ENCODE data around the gene MON2.
"Not testable (repeated sequence)": the region's sequence is repeated elsewhere in the genome, so short reads cannot be mapped to it uniquely, and the experiment has no call there.

Gene MON2

GRCh38 chr12:62458626-62459025, 8.0 kb upstream of the MON2 start:
- no peak for DNase-seq
- no peak for ATAC-seq (ENCODE audit: insufficient read depth, low read depth)
- H3K4me1 ChIP-seq (ENCODE audit: insufficient read depth, low read length) = no peaks in the 10 kb centered on the region
- H3K9ac ChIP-seq (ENCODE audit: low read depth, low read length) = no peak overlapping the region
- H3K4me3 ChIP-seq (ENCODE audit: low read depth in 1 of 2, low read length in 2 of 2) = no peak overlapping the region
- no peak overlapping the region for H2AFZ ChIP-seq (ENCODE audit: low read depth, low read length)
- no peaks in the 10 kb centered on the region for H3K79me2 ChIP-seq (ENCODE audit: insufficient read depth, low read length)
- no peaks in the 10 kb centered on the region for H3K9me3 ChIP-seq (ENCODE audit: insufficient read depth, low read length, severe bottlenecking)
- H3K27ac ChIP-seq (ENCODE audit: low read length) = no peak overlapping the region
- H3K27me3 ChIP-seq (ENCODE audit: insufficient read depth, low read length, poor library complexity) = no peaks in the 10 kb centered on the region
- H3K4me2 ChIP-seq (ENCODE audit: insufficient read depth, low read length) = no peak overlapping the region
- TF ChIP-seq EZH2 (IDR thresholded peaks at IDR 0.05; ENCODE audit: borderline replicate concordance, low read depth, low read length, severe bottlenecking) (no peak), CTCF (IDR thresholded peaks at IDR 0.05; ENCODE audit: borderline replicate concordance, extremely low read depth, low read length, poor library complexity, severe bottlenecking) (no peak)
- H3K36me3 ChIP-seq (ENCODE audit: insufficient read depth, low read length) = no peaks in the 10 kb centered on the region
- H4K20me1 ChIP-seq (ENCODE audit: insufficient read depth, low read length) = no peaks in the 10 kb centered on the region

GRCh38 chr12:62459976-62460375, 6.7 kb upstream of the MON2 start:
- H3K36me3 ChIP-seq (ENCODE audit: insufficient read depth, low read length) = no peaks in the 10 kb centered on the region
- no peak overlapping the region for H3K4me2 ChIP-seq (ENCODE audit: insufficient read depth, low read length)
- no peaks in the 10 kb centered on the region for H4K20me1 ChIP-seq (ENCODE audit: insufficient read depth, low read length)
- H3K79me2 ChIP-seq (ENCODE audit: insufficient read depth, low read length) = no peaks in the 10 kb centered on the region
- H3K9me3 ChIP-seq (ENCODE audit: insufficient read depth, low read length, severe bottlenecking) = no peaks in the 10 kb centered on the region
- H3K27me3 ChIP-seq (ENCODE audit: insufficient read depth, low read length, poor library complexity) = no peaks in the 10 kb centered on the region
- DNase-seq (no peak), ATAC-seq (ENCODE audit: insufficient read depth, low read depth) (no peak)
- H3K4me3 ChIP-seq (ENCODE audit: low read depth in 1 of 2, low read length in 2 of 2) = no peak overlapping the region
- no peak overlapping the region for H3K27ac ChIP-seq (ENCODE audit: low read length)
- TF ChIP-seq EZH2 (IDR thresholded peaks at IDR 0.05; ENCODE audit: borderline replicate concordance, low read depth, low read length, severe bottlenecking) = no peak
- TF ChIP-seq CTCF (IDR thresholded peaks at IDR 0.05; ENCODE audit: borderline replicate concordance, extremely low read depth, low read length, poor library complexity, severe bottlenecking) = no peak
- H3K4me1 ChIP-seq (ENCODE audit: insufficient read depth, low read length) = no peaks in the 10 kb centered on the region
- no peak overlapping the region for H2AFZ ChIP-seq (ENCODE audit: low read depth, low read length)
- H3K9ac ChIP-seq (ENCODE audit: low read depth, low read length) = no peak overlapping the region

- H3K27ac ChIP-seq (ENCODE audit: low read length); H3K36me3 ChIP-seq (ENCODE audit: insufficient read depth, low read length); H2AFZ ChIP-seq (ENCODE audit: low read depth, low read length); H3K79me2 ChIP-seq (ENCODE audit: insufficient read depth, low read length); H4K20me1 ChIP-seq (ENCODE audit: insufficient read depth, low read length); H3K4me3 ChIP-seq (ENCODE audit: low read depth in 1 of 2, low read length in 2 of 2); H3K9ac ChIP-seq (ENCODE audit: low read depth, low read length); H3K4me2 ChIP-seq (ENCODE audit: insufficient read depth, low read length); ATAC-seq (ENCODE audit: insufficient read depth, low read depth); DNase-seq; H3K27me3 ChIP-seq (ENCODE audit: insufficient read depth, low read length, poor library complexity); H3K9me3 ChIP-seq (ENCODE audit: insufficient read depth, low read length, severe bottlenecking): not testable (repeated sequence)
- peaks cover 10% of the 10 kb centered on the region for H3K4me1 ChIP-seq (ENCODE audit: insufficient read depth, low read length)
Measured at GRCh38 chr12:62461171-62461837, 5.3 kb upstream of the MON2 start.

- H3K4me1 ChIP-seq (ENCODE audit: insufficient read depth, low read length) = peaks cover 20% of the 10 kb centered on the region
Measured at GRCh38 chr12:62463252-62463651, 3.4 kb upstream of the MON2 start.

More at GRCh38 chr12:62463252-62463651, 3.4 kb upstream of the MON2 start:
- not testable (repeated sequence) for ATAC-seq (ENCODE audit: insufficient read depth, low read depth); H3K9me3 ChIP-seq (ENCODE audit: insufficient read depth, low read length, severe bottlenecking); H3K9ac ChIP-seq (ENCODE audit: low read depth, low read length); H3K36me3 ChIP-seq (ENCODE audit: insufficient read depth, low read length); H3K4me3 ChIP-seq (ENCODE audit: low read depth in 1 of 2, low read length in 2 of 2); H3K27ac ChIP-seq (ENCODE audit: low read length); H4K20me1 ChIP-seq (ENCODE audit: insufficient read depth, low read length); H2AFZ ChIP-seq (ENCODE audit: low read depth, low read length); H3K27me3 ChIP-seq (ENCODE audit: insufficient read depth, low read length, poor library complexity); H3K4me2 ChIP-seq (ENCODE audit: insufficient read depth, low read length)
- peaks cover 25% of the 10 kb centered on the region for H3K79me2 ChIP-seq (ENCODE audit: insufficient read depth, low read length)
- peak; percentile 13 for DNase-seq
